ENCODE data around the gene HCN1. TPM values are rescaled to one million over a fixed set of nuclear protein-coding genes. Genes with fewer than 3 reads are reported as not detected.

HCN1 gene
- total and polyA plus RNA-seq, 11 donors = 0.09 to 0.43 (median 0.15) TPM; not detected in 6

DNA sequence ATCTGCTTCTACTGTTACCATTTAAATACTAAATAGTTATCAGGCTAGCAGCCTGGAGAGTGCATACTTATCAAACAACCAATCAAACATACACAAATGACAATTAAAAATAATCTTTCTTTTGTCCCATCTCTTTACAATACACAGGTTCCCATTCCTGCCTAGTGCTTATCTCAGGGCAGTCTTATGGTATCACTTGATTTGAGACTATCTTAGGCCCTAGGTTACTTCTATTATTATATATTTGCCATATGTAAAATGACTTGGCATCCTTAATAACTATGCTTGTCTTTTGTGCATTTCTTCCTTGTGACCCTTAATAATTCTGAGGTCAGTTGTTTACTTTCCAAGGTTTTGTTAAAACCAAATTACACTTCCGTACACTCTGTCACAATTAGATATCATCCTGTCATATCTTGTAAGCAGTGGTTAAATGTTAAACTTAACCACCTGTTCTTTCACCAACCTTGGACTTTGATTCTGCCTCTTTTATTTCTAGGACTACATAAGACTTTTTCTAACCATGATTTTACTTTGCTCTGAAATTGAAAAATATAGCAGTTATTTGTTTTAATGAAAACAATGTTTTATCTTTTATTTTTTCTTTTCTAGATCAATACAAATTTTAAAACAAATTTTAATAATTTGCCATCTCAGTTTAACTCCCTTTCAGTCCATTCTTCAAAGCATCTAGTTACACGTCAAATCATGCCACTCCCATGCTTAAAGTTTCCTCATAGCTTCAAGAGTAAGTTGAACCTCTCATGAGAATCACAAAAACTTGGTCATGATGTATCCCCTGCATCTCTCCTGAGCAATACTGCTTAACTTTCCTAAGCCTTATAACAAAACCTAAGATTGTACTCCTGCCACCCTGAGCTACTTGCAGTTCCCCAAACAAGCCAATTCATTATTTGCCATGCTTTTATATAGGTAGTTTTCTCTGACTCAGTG lies 281.3 kb downstream of the HCN1 start:
- H3K27ac ChIP-seq = no peak overlapping the region
- H3K4me3 ChIP-seq = no peak overlapping the region
- no peaks in the 10 kb centered on the region for H3K36me3 ChIP-seq
- H3K9me3 ChIP-seq = no peaks in the 10 kb centered on the region
- H3K27me3 ChIP-seq = no peaks in the 10 kb centered on the region
- no peak for DNase-seq
- H3K4me1 ChIP-seq = no peaks in the 10 kb centered on the region
- WGBS, 4 donors = 81 to 92% (median 84%) methylated on average over 2 of the region's 2 CpGs
- TF ChIP-seq POLR2A (IDR thresholded peaks at IDR 0.05) (no peak), CTCF (IDR thresholded peaks at IDR 0.05) (no peak)
- no peak for ATAC-seq
- intact Hi-C loops (cut with DNase I) = no loop called here

DNA sequence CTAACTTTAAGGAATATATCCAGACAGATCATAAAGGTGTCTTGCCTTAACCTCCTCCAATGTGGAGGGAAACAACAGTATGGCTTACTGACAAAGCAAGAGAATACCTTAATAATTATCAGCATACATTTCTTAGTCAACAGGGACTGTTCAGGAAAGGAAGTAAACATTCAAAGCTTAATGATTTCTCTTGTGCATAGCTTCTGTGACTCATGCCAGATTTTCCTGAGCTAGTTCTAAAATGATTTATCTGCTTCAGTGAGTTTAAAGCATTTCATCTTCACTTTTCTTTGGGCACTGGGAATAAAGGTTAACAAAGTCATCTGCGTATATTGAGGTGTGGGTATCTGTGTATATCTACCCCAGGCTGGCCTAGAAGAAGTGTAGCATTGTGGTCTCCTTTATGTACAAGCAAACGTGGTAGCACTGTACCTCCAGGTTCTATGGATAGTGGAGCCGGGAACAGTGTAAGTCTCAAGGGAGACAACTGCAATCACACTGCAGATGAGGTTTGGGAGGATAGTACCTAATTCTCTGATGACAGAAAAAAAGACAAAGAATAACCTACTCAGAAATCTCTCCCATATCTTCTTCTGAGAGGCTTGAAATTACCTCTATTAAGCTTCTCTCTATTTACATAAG lies 284.1 kb downstream of the HCN1 start:
- TF ChIP-seq POLR2A (IDR thresholded peaks at IDR 0.05) = no peak
- no peak for TF ChIP-seq CTCF (IDR thresholded peaks at IDR 0.05)
- H3K4me1 ChIP-seq = no peaks in the 10 kb centered on the region
- no peak overlapping the region for H3K4me3 ChIP-seq
- no peaks in the 10 kb centered on the region for H3K36me3 ChIP-seq
- WGBS, 4 donors = 65 to 73% (median 66%) methylated on average over 3 of the region's 3 CpGs
- ATAC-seq (no peak), DNase-seq (no peak)
- intact Hi-C loops (cut with DNase I) = no loop called here
- no peaks in the 10 kb centered on the region for H3K27me3 ChIP-seq
- H3K27ac ChIP-seq = no peak overlapping the region
- H3K9me3 ChIP-seq = no peaks in the 10 kb centered on the region

- H3K4me3 ChIP-seq = no peak overlapping the region
- no peak overlapping the region for H3K27ac ChIP-seq
- WGBS, 4 donors = 60 to 70% (median 65%) methylated on average over 3 of the region's 3 CpGs
- DNase-seq = no peak
- no peaks in the 10 kb centered on the region for H3K9me3 ChIP-seq
- no peaks in the 10 kb centered on the region for H3K36me3 ChIP-seq
- H3K27me3 ChIP-seq = no peaks in the 10 kb centered on the region
- H3K4me1 ChIP-seq = no peaks in the 10 kb centered on the region
- TF ChIP-seq CTCF (IDR thresholded peaks at IDR 0.05) (no peak), POLR2A (IDR thresholded peaks at IDR 0.05) (no peak)
- intact Hi-C loops (cut with DNase I) = no loop called here
- ATAC-seq = no peak
Observed at GRCh38 chr5:45410304-45410995, 285.7 kb downstream of the HCN1 start.

DNA sequence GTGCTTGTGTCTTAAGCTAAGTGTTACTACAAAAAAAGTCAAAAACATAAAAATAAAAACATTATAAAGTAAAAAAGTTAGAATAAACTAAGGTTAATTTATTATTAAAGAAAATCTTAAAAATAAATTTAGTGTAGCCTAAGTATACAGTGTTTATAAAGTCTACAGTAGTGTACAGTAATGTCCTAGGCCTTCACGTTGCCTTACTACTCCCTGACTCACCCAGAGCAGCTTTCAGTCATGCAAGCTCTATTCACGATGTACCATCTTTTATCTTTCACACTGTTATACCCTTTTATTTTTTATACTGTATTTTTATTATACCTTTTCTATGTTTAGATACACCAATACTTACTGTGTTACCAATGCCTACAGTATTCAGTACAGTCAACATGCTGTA lies 288.1 kb downstream of the HCN1 start:
- intact Hi-C loops (cut with DNase I) = no loop called here
- no peak for TF ChIP-seq CTCF (IDR thresholded peaks at IDR 0.05)
- TF ChIP-seq POLR2A (IDR thresholded peaks at IDR 0.05) = no peak
- Histone ChIP-seq H3K4me3 (no peak overlapping the region), H3K36me3 (no peaks in the 10 kb centered on the region), H3K27ac (no peak overlapping the region), H3K9me3 (no peaks in the 10 kb centered on the region), H3K27me3 (no peaks in the 10 kb centered on the region), H3K4me1 (no peaks in the 10 kb centered on the region)
- DNase-seq = no peak
- no peak for ATAC-seq
- WGBS, 4 donors = 91 to 95% (median 93%) methylated on average over 2 of the region's 2 CpGs
